ENCODE data around the gene PERM1. TPM values are rescaled to one million over a fixed set of nuclear protein-coding genes. Genes with fewer than 3 reads are reported as not detected.

PERM1 gene
- total RNA-seq, 1 donor from 2014 or later = 170 TPM

DNA sequence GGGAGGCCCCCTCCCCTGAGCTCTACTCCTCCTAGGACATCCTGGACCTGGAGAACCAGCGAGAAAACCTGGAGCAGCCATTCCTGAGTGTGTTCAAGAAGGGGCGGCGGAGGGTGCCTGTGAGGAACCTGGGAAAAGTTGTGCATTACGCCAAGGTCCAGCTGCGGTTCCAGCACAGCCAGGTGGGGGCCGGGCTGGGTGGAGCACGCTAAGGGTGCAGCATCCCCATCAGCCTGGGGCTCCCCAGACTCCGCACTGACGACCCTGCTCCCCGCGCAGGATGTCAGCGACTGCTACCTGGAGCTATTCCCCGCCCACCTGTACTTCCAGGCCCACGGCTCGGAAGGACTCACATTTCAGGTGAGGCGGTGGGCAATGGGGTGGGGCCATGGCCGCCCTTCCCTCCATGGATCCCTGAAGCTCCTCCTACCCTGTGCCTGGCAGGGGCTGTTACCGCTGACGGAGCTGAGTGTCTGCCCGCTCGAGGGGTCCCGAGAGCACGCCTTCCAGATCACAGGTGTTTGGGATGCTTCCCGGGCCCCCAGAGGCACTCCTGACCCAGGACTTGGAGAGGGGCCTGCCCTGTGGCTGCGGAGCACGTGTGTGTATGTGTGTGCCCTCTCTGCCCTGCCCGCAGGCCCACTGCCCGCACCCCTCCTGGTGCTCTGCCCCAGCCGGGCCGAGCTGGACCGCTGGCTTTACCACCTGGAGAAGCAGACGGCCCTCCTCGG lies 11.5 kb downstream of the PERM1 start:
- intact Hi-C loops (cut with DNase I) = no loop called here
- DNase-seq = no peak
- ATAC-seq (ENCODE audit: poor library complexity) = no peak

DNA sequence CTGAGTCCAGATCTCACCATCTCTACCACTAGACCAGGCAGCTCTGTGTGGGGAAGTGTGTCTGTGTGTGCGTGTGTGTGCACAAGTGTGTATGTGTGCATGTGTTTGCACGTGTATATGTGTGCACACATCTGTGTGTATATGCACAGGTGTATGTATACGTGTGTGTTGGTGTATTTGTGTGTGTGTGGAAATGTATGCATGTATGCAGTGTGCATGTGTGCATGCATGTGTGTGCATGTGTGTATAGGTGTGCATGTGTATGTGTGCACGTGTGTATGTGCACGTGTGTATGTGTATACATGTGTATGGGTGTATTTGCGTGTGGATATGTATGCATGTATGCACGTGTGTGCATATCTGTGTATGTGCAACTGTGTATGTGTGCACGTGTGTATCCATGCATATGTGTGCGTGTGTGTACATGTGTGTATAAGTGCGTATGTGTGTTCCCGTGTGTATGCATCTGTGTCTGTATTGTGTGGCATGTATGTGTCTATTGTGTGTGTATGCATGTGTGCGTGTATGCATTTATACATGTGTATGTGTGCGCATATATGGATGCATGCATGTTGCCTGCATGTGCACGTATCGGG lies 12.5 kb downstream of the PERM1 start:
- ATAC-seq (ENCODE audit: poor library complexity) (no peak), DNase-seq (no peak)
- intact Hi-C loops (cut with DNase I) = no loop called here

DNA sequence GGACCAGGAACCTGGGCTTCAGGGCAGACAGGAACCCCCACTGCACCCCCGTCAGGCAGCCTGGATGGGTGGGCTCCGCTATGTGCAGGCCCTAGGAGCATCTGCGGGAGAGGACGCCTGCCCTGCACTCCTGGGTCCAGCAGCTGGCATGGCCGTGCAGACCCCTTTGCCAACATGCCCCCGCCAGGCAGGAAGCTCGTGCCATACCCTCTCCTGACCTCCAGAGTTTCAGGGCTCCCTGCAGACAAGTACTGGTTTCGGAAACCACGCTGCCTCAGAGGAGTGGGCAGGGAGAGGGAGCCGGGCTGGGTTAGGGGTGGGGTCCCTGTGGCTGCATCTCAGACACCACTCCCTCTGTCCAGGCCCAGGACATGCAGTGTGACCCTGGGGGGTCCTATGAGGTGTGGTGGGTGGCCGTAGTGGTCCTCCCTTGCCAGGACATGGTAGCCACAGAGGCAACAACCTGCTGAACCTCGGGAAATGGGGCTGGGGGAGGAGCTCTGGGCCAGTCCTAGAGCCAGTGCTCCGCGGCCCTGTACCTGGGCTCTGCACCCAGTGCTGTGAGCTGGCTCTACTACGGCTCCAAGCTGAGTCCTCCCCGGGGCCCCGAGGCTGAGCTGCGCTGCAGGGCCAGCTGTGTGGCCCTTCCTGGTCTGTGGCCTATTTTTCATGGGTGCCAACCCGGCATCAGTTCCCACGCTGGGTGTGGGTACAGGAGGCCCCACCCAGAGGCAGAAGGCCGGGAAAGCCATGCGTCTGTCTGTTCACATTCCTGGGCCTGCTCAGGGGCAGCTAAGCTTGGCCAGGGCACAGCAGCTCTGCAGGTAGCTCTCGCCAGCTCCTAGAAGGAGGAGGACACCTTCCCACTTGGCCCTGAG lies 14.2 kb downstream of the PERM1 start:
- no peak for ATAC-seq (ENCODE audit: poor library complexity)
- DNase-seq = no peak
- intact Hi-C loops (cut with DNase I) = no loop called here

GRCh38 chr1:966704-967300 lies 15.1 kb downstream of the PERM1 start:
- ATAC-seq (ENCODE audit: poor library complexity) (peak; percentile 58), DNase-seq (peak; percentile 83)
- intact Hi-C loops (cut with DNase I) = no loop called here

GRCh38 chr1:966135-966703 lies 15.7 kb downstream of the PERM1 start, which contains the start of gene PLEKHN1:
Gene PLEKHN1, plus strand, starts transcription at chr1:966482. Its CDS starts 50 bp downstream, at chr1:966532.
- ATAC-seq (ENCODE audit: poor library complexity) (peak; percentile 7), DNase-seq (no peak)
- intact Hi-C loops (cut with DNase I) = no loop called here

DNA sequence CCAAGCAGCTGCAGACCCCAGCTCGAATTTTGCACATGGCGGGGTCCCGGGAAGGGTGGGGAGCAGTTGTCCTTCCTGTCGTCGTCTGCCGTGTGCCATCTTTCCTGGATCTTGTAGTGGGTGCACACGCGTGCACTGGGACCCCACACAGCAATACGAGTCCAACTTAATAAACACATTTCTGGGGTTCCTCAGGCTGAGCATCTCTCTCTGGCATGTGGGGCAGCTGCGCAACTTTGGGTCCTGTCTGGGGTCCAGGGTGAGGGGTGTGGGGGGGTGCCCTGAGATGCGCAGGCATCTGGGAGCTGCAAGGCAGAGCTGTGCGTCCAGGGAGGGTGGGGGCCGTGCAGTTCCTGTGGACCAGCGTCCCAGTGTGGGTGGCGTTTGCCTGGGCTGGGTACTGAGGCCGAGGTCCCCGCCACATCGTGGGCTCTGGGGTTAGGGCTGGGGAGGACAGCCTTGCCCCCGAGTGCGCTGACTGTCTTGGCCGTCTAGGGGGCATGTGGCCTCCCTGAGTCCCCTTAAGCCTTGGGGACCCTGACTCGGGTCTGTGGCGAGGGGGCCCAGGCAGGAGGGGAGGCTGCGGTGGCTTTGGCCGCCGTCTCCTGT lies 16.3 kb downstream of the PERM1 start:
- no peak for DNase-seq
- no peak for ATAC-seq (ENCODE audit: poor library complexity)
- intact Hi-C loops (cut with DNase I) = no loop called here

GRCh38 chr1:964691-965525 lies 17.0 kb downstream of the PERM1 start:
- DNase-seq (no peak), ATAC-seq (ENCODE audit: poor library complexity) (no peak)
- intact Hi-C loops (cut with DNase I) = no loop called here

- DNase-seq (no peak), ATAC-seq (ENCODE audit: poor library complexity) (no peak)
- intact Hi-C loops (cut with DNase I) = no loop called here
These were observed 18.0 kb downstream of the PERM1 start for GRCh38 chr1:963746-964525.

GRCh38 chr1:963301-963651 lies 18.6 kb downstream of the PERM1 start:
- DNase-seq (no peak), ATAC-seq (ENCODE audit: poor library complexity) (no peak)
- intact Hi-C loops (cut with DNase I) = no loop called here

GRCh38 chr1:962381-963300 lies 19.3 kb downstream of the PERM1 start:
- DNase-seq = no peak

GRCh38 chr1:961132-961669 lies 20.7 kb downstream of the PERM1 start:
- intact Hi-C loops (cut with DNase I) = no loop called here
- no peak for ATAC-seq (ENCODE audit: poor library complexity)
- no peak for DNase-seq

More at GRCh38 chr1:962381-963300, 19.3 kb downstream of the PERM1 start:
- ATAC-seq (ENCODE audit: poor library complexity) = no peak
- intact Hi-C loops (cut with DNase I) = no loop called here

GRCh38 chr1:960363-961131 lies 21.3 kb downstream of the PERM1 start, which contains the start of gene KLHL17:
Gene KLHL17, plus strand, starts transcription at chr1:960584. Its CDS starts 110 bp downstream, at chr1:960694.
- peak; percentile 75 for ATAC-seq (ENCODE audit: poor library complexity)
- intact Hi-C loops (cut with DNase I) = no loop called here
- peak; percentile 89 for DNase-seq

DNA sequence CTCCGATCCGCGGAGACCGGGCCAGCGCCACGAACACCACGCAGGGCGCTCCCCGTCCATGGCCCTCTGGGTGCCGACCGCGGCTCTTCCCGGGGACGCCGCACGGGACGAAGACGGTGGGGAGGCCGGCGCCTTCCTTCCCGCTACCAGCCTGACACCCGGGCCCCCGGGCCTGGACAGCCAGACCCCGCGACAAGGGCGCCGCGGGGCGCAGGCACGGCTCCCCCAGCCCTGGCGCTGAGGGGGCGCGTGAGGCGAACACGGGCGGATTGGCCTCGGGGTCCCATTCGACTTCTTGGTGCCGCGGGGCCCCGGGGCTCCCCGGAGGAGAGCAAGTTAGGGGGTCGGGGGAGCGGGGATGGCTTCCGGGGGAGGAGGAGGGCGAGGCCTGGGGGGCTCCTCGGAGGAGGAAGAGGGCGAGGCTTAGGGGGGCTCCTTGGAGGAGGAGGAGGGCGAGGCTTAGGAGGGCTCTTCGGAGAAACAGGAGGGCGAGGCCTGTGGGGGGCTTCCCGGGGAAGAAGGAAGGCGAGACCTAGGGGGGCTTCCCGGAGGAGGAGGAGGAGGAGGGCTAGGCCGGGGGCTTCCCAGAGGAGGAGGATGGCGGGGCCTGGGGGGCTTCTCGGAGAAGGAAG lies 22.0 kb downstream of the PERM1 start:
- intact Hi-C loops (cut with DNase I) = no loop called here
- DNase-seq = no peak
- ATAC-seq (ENCODE audit: poor library complexity) = peak; percentile 25
